DND-41 (cell line): ENCODE data around the gene DGKH.

ENCODE experiments used
- ATAC-seq: fragments of 200-7000 bp; cut with Tn5 transposase; 3 replicates; pipeline ENCODE4 v1.9.1; 2021; ENCODE audit warnings: low read depth; ENCODE audit not compliant: insufficient read depth
- DNase-seq: peaks from one replicate; pipeline ENCODE4 v3.0.0-alpha.2; 2020
- H2AFZ ChIP-seq: 2 replicates; pipeline ENCODE4 v1.6.0; 2012; ENCODE audit warnings: low read depth, low read length
- H3K27ac ChIP-seq: 2 replicates; pipeline ENCODE4 v1.5.1; 2012; ENCODE audit warnings: low read length, inconsistent platforms
- H3K27me3 ChIP-seq: fragments of 200-600 bp; sonication (generic); 2 replicates; pipeline ENCODE4 v1.6.0; 2012; ENCODE audit warnings: low read length, mild to moderate bottlenecking, inconsistent platforms; ENCODE audit not compliant: insufficient read depth, poor library complexity
- H3K36me3 ChIP-seq: 2 replicates; pipeline ENCODE4 v1.5.1; 2012; ENCODE audit warnings: low read length, inconsistent platforms; ENCODE audit not compliant: insufficient read depth
- H3K4me1 ChIP-seq: 2 replicates; pipeline ENCODE4 v1.5.1; 2012; ENCODE audit warnings: mild to moderate bottlenecking, low read length; ENCODE audit not compliant: insufficient read depth
- H3K4me2 ChIP-seq: 2 replicates; pipeline ENCODE4 v1.6.0; 2012; ENCODE audit warnings: mild to moderate bottlenecking, moderate library complexity, low read length, inconsistent platforms; ENCODE audit not compliant: insufficient read depth
- H3K4me3 ChIP-seq, 2 experiments: fragments of 200-600 bp in 1 of 2; shearing (Covaris generic) in 1 of 2; 2 replicates each; pipeline ENCODE4 v1.5.1; 2012 to 2016; ENCODE audit warnings: inconsistent platforms in 2 of 2, low read length in 2 of 2, mild to moderate bottlenecking in 2 of 2, low read depth in 1 of 2, moderate library complexity in 1 of 2
- H3K79me2 ChIP-seq: 2 replicates; pipeline ENCODE4 v1.6.0; 2012; ENCODE audit warnings: low read length, inconsistent platforms; ENCODE audit not compliant: insufficient read depth
- H3K9ac ChIP-seq: 2 replicates; pipeline ENCODE4 v1.6.0; 2012; ENCODE audit warnings: low read depth, mild to moderate bottlenecking, inconsistent platforms, low read length, moderate library complexity
- H3K9me3 ChIP-seq: 2 replicates; pipeline ENCODE4 v1.5.1; 2012; ENCODE audit warnings: low read length, moderate library complexity, mild to moderate bottlenecking, inconsistent platforms; ENCODE audit not compliant: insufficient read depth, severe bottlenecking
- H4K20me1 ChIP-seq: 2 replicates; pipeline ENCODE4 v1.6.0; 2012; ENCODE audit warnings: low read length; ENCODE audit not compliant: insufficient read depth
- EZH2 ChIP-seq: IDR thresholded peaks from 3 replicates; pipeline ENCODE4 v1.6.1; 2012; ENCODE audit warnings: borderline replicate concordance, low read depth, mild to moderate bottlenecking, moderate library complexity, low read length, inconsistent platforms; ENCODE audit not compliant: severe bottlenecking
- TF ChIP-seq, protein P1 (sequence below): IDR thresholded peaks from 2 replicates; pipeline ENCODE4 v1.5.1; 2012; ENCODE audit warnings: borderline replicate concordance, low read length, moderate library complexity, mild to moderate bottlenecking; ENCODE audit not compliant: poor library complexity, severe bottlenecking; ENCODE audit errors: extremely low read depth

DGKH gene

DNA sequence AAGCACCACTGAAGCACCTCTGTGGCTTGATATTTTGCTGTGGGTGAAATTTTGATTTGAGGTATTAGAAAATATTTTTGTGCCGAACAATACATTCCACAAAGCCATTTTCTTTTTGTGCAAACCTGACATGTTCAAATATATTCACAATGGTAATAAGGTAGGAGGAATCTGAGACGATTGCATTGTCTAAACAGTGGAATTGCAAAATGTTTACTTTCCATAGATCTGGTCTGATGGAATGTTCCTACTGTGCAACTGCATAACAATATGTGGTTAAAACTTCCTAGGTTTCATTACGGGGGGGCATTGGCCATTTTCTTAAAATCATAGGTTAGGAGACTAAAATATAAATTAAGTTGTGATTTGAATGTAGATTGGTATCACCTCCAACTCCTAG, 180.8 kb downstream of the DGKH start:
- Histone ChIP-seq H3K36me3 (peaks cover 11% of the 10 kb centered on the region), H3K4me3 (no peak overlapping the region), H4K20me1 (no peaks in the 10 kb centered on the region), H3K79me2 (no peaks in the 10 kb centered on the region), H3K9me3 (no peaks in the 10 kb centered on the region), H3K27me3 (no peaks in the 10 kb centered on the region), H3K4me2 (no peak overlapping the region), H3K4me1 (no peaks in the 10 kb centered on the region), H3K9ac (no peak overlapping the region), H2AFZ (no peak overlapping the region), H3K27ac (no peak overlapping the region)
- ATAC-seq: no peak
- TF ChIP-seq, protein P1, sequence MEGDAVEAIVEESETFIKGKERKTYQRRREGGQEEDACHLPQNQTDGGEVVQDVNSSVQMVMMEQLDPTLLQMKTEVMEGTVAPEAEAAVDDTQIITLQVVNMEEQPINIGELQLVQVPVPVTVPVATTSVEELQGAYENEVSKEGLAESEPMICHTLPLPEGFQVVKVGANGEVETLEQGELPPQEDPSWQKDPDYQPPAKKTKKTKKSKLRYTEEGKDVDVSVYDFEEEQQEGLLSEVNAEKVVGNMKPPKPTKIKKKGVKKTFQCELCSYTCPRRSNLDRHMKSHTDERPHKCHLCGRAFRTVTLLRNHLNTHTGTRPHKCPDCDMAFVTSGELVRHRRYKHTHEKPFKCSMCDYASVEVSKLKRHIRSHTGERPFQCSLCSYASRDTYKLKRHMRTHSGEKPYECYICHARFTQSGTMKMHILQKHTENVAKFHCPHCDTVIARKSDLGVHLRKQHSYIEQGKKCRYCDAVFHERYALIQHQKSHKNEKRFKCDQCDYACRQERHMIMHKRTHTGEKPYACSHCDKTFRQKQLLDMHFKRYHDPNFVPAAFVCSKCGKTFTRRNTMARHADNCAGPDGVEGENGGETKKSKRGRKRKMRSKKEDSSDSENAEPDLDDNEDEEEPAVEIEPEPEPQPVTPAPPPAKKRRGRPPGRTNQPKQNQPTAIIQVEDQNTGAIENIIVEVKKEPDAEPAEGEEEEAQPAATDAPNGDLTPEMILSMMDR: no peak
- no peak for TF ChIP-seq EZH2
- DNase-seq: no peak

DNA sequence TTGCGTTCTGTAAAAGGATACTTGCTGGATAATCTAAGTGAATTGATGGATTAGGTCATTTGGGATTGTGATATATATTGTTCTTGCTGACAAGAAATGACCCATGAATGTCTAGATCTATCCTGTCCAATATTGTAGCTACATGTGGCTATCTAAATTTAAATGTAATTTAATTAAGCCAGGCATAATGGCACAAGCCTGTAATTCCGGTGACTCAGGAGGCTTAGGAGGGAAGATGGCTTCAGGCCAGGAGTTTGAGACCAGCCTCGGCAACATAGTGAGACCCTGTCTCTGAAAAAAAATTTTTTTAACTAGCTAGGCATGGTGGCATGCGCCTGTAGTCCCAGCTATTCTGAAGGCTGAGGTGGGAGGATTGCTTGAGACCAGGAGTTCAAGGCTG, 184.2 kb downstream of the DGKH start:
- no peak for DNase-seq
- H3K9me3 ChIP-seq: no peaks in the 10 kb centered on the region
- no peaks in the 10 kb centered on the region for H3K27me3 ChIP-seq
- ATAC-seq: no peak
- no peaks in the 10 kb centered on the region for H3K79me2 ChIP-seq
- H3K4me1 ChIP-seq: no peaks in the 10 kb centered on the region
- no peak overlapping the region for H3K4me3 ChIP-seq
- peaks cover 6% of the 10 kb centered on the region for H3K36me3 ChIP-seq
- H3K27ac ChIP-seq: no peak overlapping the region
- H3K4me2 ChIP-seq: no peak overlapping the region
- no peak overlapping the region for H3K9ac ChIP-seq
- H4K20me1 ChIP-seq: no peaks in the 10 kb centered on the region
- TF ChIP-seq, protein P1: no peak
- TF ChIP-seq EZH2: no peak
- no peak overlapping the region for H2AFZ ChIP-seq

DNA sequence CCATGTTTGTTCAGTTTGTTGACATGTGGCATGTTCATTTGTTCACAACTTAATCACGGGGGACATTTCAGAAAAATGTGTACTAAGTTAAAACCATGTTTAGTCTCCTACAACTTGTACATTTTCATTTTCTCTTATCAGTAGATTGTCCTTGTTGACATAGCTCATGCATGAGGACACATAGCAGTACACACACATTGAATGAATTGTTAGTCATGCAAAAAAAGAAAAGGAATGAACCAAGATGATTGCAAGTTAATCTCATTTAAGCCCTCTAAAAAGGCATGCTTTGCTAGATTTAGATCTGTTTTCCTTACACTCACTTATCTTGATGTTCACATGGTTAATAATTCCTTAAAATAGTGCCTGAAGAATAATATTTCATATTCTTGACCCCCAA, 185.3 kb downstream of the DGKH start:
- Histone ChIP-seq H3K79me2 (no peaks in the 10 kb centered on the region), H3K27ac (no peak overlapping the region), H3K36me3 (peaks cover 6% of the 10 kb centered on the region), H3K4me3 (no peak overlapping the region), H3K4me2 (no peak overlapping the region), H3K9ac (no peak overlapping the region), H3K4me1 (no peaks in the 10 kb centered on the region), H2AFZ (no peak overlapping the region), H3K27me3 (no peaks in the 10 kb centered on the region), H4K20me1 (no peaks in the 10 kb centered on the region), H3K9me3 (no peaks in the 10 kb centered on the region)
- DNase-seq: no peak
- TF ChIP-seq, protein P1: no peak
- TF ChIP-seq EZH2: no peak
- ATAC-seq: no peak

DNA sequence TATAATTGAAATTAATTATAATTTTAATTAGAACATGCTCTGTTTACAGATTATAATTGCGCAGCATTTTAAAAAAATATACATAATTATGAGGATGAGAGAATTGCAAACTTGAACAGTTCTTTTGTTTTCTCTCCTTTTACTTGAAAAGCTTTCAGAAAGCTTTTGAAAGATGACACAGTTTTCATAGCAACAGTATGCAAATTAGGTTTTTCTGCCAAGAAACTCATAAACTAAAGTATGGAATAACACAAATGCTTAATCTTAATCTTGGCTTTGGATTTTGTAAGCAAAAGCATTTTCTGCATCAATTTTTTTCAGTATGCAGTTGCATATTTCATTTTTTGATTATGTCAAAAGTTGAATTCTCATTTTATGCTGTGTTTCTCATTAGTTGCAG, 190.7 kb downstream of the DGKH start:
- Histone ChIP-seq H3K9me3 (no peaks in the 10 kb centered on the region), H3K4me1 (no peaks in the 10 kb centered on the region), H3K4me3 (no peak overlapping the region), H3K4me2 (no peak overlapping the region), H3K79me2 (no peaks in the 10 kb centered on the region), H3K27ac (no peak overlapping the region), H2AFZ (no peak overlapping the region), H3K9ac (no peak overlapping the region), H4K20me1 (no peaks in the 10 kb centered on the region), H3K27me3 (no peaks in the 10 kb centered on the region), H3K36me3 (no peaks in the 10 kb centered on the region)
- no peak for TF ChIP-seq EZH2
- TF ChIP-seq, protein P1: no peak
- DNase-seq: no peak
- no peak for ATAC-seq
